Measurements from ENCODE around the gene MRPS10. TPM values are rescaled to one million over a fixed set of nuclear protein-coding genes. Genes with fewer than 3 reads are reported as not detected.

The MRPS10 gene
- total and polyA plus RNA-seq, 2 donors (not counting 3 experiments of a cell fraction or from before 2014, with no cell fraction given), result 23.2 to 37.7 TPM

DNA sequence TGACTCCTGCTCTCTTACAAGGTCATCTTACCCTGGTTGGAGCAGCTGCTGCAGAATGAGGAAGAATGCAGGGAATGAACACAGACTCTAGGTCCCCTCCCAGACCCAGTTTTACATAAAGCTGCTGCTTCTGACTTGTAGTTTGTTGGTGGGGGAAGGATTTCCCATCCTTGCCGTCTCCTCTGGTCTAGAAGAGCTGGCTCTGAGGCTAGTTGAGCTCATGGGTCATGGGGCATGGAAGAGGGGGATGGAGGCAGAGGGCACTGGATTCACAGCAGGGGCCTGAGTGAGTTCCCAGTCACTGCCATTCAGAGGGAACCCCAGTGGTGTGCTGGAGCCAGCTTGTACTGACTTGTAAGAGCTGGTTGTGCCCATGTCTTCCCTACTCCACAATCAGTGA lies 53.7 kb downstream of the MRPS10 start:
- BruUV-seq (replicated peaks), result no TSS peak
- Histone ChIP-seq H3K79me2 (ENCODE audit: control insufficient read depth, insufficient read depth, low read length) (no peaks in the 10 kb centered on the region), H2AFZ (ENCODE audit: low read depth, low read length) (no peak overlapping the region), H3K27me3 (ENCODE audit: control insufficient read depth in 2 of 2, insufficient read depth in 2 of 2, low read length in 2 of 2) (peaks cover 4% of the 10 kb centered on the region in 2 experiments), H3K27ac (ENCODE audit: insufficient read depth, low read depth, low read length) (no peak overlapping the region), H3K4me1 (ENCODE audit: control insufficient read depth, extremely low read depth, insufficient read depth, low read length) (no peaks in the 10 kb centered on the region), H3K9ac (replicated peaks; ENCODE audit: extremely low read depth, insufficient read depth, low read length) (no peak overlapping the region), H4K20me1 (replicated peaks; ENCODE audit: control insufficient read depth, extremely low read depth, insufficient read depth, low read length) (no peaks in the 10 kb centered on the region), H3K9me1 (replicated peaks; ENCODE audit: control insufficient read depth, extremely low read depth, insufficient read depth, low read length) (no peaks in the 10 kb centered on the region), H3K9me3 (replicated peaks; ENCODE audit: control insufficient read depth, insufficient read depth, low read length) (no peaks in the 10 kb centered on the region), H3K36me3 (ENCODE audit: control insufficient read depth in 2 of 2, extremely low read depth in 1 of 2, insufficient read depth in 2 of 2, low read length in 2 of 2) (no peaks in the 10 kb centered on the region), H3K4me3 (replicated peaks in 1 of 3; ENCODE audit: insufficient read depth in 1 of 3, low read depth in 1 of 3, low read length in 3 of 3) (no peak overlapping the region), H3K4me2 (ENCODE audit: insufficient read depth, low read length) (no peak overlapping the region)
- ChIA-PET POLR2A (interaction anchor here (0.7 kb wide), 1 partner anchor 918 kb away, joined by 6 read pairs; no protein-coding TSS in a partner anchor), CTCF (interaction anchor here (1.1 to 3.3 kb wide), 11 partner anchors 21 to 384 kb away, joined by 3 to 28 read pairs (median 6); no protein-coding TSS in a partner anchor)
- dilution Hi-C loops (cut with MboI; ENCODE audit: extremely low pct_ligation_motif_present, low sequenced_read_pairs) (no loop called here), intact Hi-C loops (cut with micrococcal nuclease) (no loop called here)
- DNase-seq (ENCODE audit: low read depth, low spot score), result no peak
- FAIRE-seq, result no peak
- no peak for TF ChIP-seq CTCF (IDR thresholded peaks at IDR 0.05; ENCODE audit: extremely low read depth in 1 of 2, insufficient read depth in 1 of 2, low read depth in 1 of 2, low read length in 2 of 2)
- no peak for TF ChIP-seq MYC (IDR thresholded peaks at IDR 0.05; ENCODE audit: low read depth, low read length)
- TF ChIP-seq EZH2 (IDR thresholded peaks at IDR 0.05; ENCODE audit: borderline replicate concordance, low read depth, low read length, severe bottlenecking), result no peak
- TF ChIP-seq FOS (IDR thresholded peaks at IDR 0.05; ENCODE audit: borderline replicate concordance, insufficient read depth, low read length), result no peak
- no peak for TF ChIP-seq POLR2AphosphoS5 (IDR thresholded peaks at IDR 0.05; ENCODE audit: insufficient read depth, low read depth, low read length)
- no peak for TF ChIP-seq JUN (IDR thresholded peaks at IDR 0.05; ENCODE audit: borderline replicate concordance, insufficient read depth, insufficient read length, low read depth)
- TF ChIP-seq POLR2A (IDR thresholded peaks at IDR 0.05; ENCODE audit: low read depth, low read length), result no peak
- no peak for TF ChIP-seq MAX (IDR thresholded peaks at IDR 0.05; ENCODE audit: insufficient read depth, insufficient read length)
- TF ChIP-seq GATA2 (IDR thresholded peaks at IDR 0.05; ENCODE audit: insufficient read depth, insufficient read length, low read depth, low read length), result no peak
